GM21717 (cell line): ENCODE measurements around the gene NAP1L4.

Source experiments
- ATAC-seq: cut with Tn5 transposase; IDR thresholded peaks from one replicate; pipeline ENCODE4 v1.9.1; 2021; ENCODE audit warnings: mild to moderate bottlenecking, moderate library complexity; ENCODE audit not compliant: unreplicated experiment

The NAP1L4 gene

GRCh38 chr11:2924821-2925675 is 67.1 kb downstream of the NAP1L4 start:
- no peak for ATAC-seq

GRCh38 chr11:2924381-2924780 is 67.7 kb downstream of the NAP1L4 start:
- ATAC-seq: no peak

- ATAC-seq: no peak
Observed at GRCh38 chr11:2923446-2924375, 68.4 kb downstream of the NAP1L4 start.

GRCh38 chr11:2922655-2923054 is 69.5 kb downstream of the NAP1L4 start:
- no peak for ATAC-seq

- ATAC-seq: no peak
Observed at GRCh38 chr11:2921742-2922493, 70.2 kb downstream of the NAP1L4 start.

- no peak for ATAC-seq
Observed at GRCh38 chr11:2921261-2921660, 70.9 kb downstream of the NAP1L4 start.

- no peak for ATAC-seq
Observed at GRCh38 chr11:2920343-2920742, 71.8 kb downstream of the NAP1L4 start.

- no peak for ATAC-seq
Observed at GRCh38 chr11:2919837-2920236, 72.3 kb downstream of the NAP1L4 start.

- no peak for ATAC-seq
Observed at GRCh38 chr11:2919188-2919587, 72.9 kb downstream of the NAP1L4 start.

- no peak for ATAC-seq
Observed at GRCh38 chr11:2917842-2918490, 74.2 kb downstream of the NAP1L4 start.

- ATAC-seq: no peak
Observed at GRCh38 chr11:2916892-2917645, 75.1 kb downstream of the NAP1L4 start.

- ATAC-seq: no peak
Observed at GRCh38 chr11:2916114-2916891, 75.8 kb downstream of the NAP1L4 start.

- ATAC-seq: no peak
Observed at GRCh38 chr11:2915473-2915872, 76.7 kb downstream of the NAP1L4 start.

GRCh38 chr11:2914455-2915195 is 77.5 kb downstream of the NAP1L4 start:
- no peak for ATAC-seq

- no peak for ATAC-seq
Observed at GRCh38 chr11:2913776-2914175, 78.4 kb downstream of the NAP1L4 start.

- no peak for ATAC-seq
Observed at GRCh38 chr11:2913019-2913431, 79.1 kb downstream of the NAP1L4 start.

GRCh38 chr11:2912498-2912897 is 79.6 kb downstream of the NAP1L4 start:
- no peak for ATAC-seq

- ATAC-seq: no peak
Observed at GRCh38 chr11:2911785-2912391, 80.2 kb downstream of the NAP1L4 start.
